Stimulated activated CD4-positive, alpha-beta T cell treated with anti-CD3 and anti-CD28 coated beads, TNF-alpha, amount 100 ng/mL, for 1 hour (primary cell): ENCODE measurements around the gene HIBCH.
"Not testable (repeated sequence)": the region's sequence is repeated elsewhere in the genome, so short reads cannot be mapped to it uniquely, and the experiment has no call there.

ENCODE experiments used
- DNase-seq, 3 donors: peaks; one replicate each; pipeline ENCODE4 v3.0.0-alpha.2; 2020; ENCODE audit warnings: low read depth in 3 of 3, low spot score in 1 of 3

The HIBCH gene

DNA sequence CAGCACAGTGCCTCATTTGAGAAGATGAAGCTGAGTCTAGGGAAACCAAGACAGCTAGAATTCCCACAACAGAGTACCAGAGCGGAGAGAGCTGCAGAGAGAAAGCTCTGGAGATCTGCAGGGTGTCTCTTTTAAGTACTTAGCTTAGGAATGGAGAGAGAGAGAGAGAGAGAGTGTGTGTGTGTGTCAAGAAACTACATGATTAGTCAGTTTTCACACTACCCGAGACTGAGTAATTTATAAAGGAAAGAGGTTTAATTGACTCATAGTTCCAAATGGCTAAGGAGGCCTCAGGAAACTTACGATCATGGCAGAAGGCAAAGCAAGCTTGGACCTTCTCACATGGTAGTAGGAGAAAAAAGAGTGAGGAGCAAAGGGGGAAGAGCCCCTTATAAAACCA lies 64.0 kb downstream of the HIBCH start:
- DNase-seq = no peak

DNA sequence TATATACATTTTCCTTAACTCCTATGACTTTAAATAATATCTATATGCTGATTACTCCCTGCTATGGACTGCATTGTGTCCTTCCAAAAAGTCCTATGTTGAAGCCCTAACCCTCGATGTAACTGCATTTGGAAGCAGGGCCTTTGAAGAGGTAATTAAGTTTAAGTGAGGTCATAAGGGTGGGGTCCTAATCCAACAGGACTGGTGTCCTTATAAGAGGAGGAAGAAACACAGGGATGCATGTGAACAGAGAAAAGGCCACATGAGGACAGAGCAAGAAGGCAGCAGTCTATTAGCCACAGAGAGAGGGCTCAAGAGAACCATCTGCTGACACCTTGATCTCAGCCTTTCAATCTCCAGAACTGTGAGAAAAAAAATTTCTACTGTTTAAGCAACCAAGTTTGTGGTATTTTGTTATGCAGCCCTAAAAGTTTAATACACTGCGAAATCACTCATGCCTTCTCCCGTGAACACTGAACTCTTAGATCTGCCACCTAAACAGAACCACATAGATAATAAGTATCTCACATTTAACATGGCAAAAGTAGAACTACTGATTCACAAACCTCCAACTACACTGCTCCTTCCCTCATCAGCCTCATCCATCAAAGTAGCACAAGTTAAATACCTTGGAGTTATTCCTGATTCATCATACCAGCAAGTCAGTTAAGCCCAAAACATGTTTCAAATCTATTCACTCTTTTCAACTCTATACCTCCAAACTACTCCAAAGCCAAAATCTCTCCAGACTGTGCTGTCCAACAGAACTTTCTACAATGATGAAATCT lies 65.4 kb downstream of the HIBCH start:
- no peak for DNase-seq

DNA sequence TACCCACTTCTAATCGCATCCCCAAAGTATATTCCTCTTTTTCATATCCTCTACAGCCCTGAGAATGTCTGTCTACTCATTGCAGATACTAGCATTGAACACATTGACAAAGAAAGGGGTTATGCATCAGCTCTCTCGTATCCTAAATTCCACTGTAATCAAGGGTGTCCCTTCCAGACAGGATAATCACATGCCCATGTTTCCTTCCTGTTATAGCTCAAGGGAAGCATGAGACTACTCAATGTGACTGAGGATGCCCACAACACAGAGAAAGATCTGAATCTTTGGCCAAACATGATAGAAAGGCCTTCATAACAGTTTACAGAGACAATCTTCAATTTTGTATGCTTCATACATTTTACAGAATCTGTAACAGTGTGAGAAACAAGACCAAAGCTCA lies 69.2 kb downstream of the HIBCH start:
- no peak for DNase-seq

DNA sequence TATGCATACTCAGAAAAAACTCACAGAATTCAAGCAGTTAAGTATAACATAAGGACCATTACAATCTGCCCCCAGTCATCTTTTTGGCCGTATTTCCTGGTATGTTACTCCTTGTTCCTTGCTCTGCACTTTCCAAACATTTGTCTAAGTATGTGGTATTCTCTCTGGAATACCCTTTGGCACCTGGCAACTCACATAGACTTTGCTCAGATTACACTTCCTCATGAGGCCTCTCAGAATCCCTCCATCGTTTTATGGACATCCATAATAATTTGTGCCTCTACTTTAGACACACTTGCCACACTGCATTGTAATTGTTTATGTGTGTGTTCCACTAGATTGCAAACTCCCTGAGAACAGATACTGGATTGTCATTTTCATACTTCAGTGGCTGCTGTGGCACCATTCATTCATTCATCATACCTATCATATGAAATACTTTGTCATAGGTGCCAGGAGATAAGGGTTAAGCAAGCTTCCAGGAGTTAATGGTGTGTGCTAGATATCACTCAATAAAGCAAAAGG lies 84.0 kb downstream of the HIBCH start:
- no peak for DNase-seq

DNA sequence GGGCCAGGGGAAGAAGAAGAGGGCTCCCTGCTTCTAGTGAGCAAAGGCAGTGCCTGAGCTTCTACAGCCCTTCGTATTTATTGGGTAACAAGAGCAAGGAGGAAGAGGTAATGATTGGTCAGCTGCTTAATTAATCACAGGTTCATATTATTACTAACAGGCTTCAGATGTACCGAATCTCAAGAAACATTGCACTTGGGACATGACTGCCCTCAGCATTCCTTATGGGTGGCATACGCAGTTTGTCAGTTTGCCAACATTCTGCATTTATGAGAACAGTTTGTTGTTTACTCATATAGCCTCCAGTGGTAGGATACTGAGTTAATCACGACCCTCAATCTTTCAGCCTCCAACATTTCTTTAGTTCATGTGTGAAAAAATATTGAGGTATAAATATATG lies 84.5 kb downstream of the HIBCH start:
- no peak for DNase-seq

DNA sequence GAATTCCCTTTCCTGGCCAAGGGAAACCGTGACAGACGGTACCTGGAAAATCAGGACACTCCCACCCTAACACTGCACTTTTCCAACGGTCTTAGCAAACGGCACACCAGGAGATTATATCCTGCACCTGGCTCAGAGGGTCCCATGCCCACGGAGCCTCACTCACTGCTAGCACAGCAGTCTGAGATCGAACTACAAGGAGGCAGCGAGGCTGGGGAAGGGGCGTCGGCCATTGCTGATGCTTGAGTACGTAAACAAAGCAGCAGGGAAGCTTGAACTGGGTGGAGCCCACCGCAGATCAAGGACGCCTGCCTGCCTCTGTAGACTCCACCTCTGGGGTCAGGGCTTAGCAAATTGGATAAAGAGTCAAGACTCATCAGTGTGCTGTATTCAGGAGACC lies 95.6 kb downstream of the HIBCH start:
- not testable (repeated sequence) for DNase-seq

DNA sequence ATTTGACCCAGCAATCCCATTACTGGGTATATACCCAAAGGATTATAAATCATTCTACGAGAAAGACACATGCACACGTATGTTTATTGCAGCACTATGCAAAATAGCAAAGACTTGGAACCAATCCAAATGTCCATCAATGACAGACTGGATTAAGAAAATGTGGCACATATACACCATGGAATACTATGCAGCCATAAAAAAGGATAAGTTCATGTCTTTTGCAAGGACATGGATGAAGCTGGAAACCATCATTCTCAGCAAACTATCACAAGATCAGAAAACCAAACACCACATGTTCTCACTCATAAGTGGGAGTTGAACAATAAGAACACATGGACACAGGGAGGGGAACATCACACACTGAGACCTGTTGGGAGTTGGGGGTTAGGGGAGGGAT lies 96.9 kb downstream of the HIBCH start:
- not testable (repeated sequence) for DNase-seq

DNA sequence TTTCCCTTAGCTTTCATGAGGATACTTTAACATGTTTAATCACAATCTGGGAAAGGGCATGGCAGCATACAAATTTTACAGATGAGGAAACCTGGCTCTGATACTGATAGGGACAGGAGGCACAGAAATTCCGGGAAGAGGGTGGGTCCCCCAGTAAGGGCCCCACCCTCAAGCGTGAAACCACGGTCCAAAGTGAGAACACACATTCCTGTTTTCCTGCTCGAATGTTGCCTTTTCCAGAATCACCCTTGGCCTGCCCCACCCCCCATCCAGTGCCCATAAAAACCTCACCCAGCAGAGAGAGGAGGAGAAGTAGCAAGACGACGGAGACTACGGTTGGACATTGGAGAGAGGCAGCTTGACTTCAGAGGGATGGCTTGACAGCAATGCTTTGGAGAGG lies 98.2 kb downstream of the HIBCH start:
- DNase-seq = no peak

DNA sequence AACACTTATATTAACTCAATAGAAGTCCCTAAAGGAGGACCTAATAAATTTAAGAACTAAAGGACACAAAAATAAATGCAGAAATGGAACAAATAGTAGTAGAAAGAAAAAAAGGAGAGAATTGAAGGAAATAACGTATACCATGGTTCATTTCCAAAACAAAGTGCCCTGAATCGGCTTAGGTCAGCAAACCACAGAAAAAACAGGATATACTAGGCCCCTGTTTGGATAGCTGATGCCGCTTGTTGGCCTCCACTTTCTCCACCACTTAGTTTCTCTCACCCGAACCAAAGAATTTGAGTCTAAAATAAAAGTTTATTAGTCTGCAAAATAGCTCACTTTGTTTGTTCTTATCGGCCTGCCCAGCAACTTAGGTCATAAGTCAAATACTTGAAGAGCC lies 100.4 kb downstream of the HIBCH start:
- DNase-seq = no peak

DNA sequence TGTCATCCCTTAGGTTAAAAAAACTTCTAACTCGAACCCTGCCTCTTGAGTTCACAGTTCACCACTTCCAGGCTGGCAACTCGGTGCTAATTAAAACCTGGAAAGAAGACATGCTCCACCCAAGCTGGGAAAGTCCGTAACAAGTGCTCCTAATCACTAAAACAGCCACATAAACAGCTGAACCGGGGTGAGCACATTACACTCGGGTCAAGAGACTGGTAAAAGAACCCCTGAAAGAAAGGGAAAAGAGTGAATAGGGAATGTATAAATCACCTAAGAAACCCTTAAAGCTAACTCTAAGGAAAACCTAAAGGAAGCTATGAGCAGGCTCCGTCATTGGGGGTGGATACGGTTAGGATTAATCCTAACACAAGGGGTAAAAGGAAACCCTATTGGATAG lies 102.0 kb downstream of the HIBCH start:
- no peak for DNase-seq

DNA sequence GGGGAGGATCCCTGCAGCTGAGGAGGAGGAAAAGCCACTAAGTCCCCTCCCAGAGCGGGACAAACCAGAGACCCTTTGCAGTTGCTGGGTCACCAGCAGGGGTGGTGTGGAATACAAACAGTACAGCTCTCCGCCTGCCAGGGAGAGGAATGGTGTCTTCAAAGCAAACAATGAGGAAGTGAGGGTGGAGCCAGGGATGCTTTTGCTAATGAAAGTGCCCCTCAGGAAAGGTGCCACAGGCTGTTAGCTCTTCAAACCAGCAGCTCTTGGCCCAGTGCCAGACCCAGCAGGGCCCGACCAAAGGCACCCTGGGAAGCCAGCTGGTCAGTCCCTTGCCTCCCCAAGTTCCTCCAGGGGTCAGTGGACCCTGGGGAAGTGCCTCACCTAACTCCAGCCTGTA lies 102.8 kb downstream of the HIBCH start:
- no peak for DNase-seq

DNA sequence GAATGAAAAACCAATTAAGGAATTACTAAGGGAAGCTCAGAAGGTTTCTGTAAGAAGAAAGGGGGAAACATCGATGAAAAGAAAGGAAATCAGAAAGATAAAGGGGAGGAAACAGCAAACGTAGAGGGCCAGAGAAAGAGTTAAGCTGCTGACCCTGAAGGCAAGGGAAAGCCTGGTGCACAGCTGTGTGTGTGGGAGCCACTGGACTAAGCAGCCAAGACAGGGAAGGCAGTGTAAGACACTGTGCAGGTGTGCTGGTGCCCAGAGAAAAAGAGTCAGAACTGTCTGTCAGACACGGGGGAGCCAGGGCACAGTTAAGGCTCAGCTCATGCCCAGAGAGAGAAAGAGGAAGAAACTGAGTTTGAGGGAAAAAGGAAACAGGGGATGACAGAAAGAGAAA lies 104.0 kb downstream of the HIBCH start:
- DNase-seq = no peak

DNA sequence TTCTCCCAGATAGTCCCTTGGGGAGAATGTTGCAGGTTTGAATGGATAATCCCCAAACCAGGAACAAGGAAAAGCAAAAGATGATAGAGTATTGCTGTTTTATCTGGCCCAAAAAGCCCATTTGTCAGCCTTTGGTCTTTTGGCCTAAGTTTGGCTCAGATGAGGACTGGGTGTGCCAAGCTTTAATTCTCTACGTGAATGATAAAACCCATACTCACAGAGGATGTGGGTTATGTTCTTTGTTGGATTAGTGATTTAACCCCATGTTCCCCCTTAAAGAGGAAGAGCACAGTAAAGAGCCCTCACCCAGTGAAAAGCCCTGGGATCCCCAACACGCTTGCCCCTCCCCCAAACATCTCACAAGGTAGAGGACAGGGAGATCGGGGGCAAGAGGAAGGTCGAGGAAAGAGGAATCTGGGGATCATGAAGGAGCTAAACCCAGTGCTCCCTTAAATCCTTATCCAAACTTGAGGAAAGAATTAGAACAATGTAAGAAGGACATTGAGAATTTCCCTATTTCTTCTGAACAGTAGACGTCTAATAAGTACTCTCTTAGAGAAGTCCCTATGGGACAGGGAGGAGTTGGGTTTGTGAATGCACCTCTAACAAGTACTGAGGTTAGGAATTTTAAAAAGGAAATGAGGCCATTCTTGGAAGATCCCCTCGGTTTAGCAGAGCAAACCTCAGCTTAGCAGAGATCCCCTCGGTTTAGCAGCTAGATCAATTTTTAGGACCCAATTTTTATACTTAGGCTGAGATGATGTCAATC lies 105.0 kb downstream of the HIBCH start:
- no peak for DNase-seq

DNA sequence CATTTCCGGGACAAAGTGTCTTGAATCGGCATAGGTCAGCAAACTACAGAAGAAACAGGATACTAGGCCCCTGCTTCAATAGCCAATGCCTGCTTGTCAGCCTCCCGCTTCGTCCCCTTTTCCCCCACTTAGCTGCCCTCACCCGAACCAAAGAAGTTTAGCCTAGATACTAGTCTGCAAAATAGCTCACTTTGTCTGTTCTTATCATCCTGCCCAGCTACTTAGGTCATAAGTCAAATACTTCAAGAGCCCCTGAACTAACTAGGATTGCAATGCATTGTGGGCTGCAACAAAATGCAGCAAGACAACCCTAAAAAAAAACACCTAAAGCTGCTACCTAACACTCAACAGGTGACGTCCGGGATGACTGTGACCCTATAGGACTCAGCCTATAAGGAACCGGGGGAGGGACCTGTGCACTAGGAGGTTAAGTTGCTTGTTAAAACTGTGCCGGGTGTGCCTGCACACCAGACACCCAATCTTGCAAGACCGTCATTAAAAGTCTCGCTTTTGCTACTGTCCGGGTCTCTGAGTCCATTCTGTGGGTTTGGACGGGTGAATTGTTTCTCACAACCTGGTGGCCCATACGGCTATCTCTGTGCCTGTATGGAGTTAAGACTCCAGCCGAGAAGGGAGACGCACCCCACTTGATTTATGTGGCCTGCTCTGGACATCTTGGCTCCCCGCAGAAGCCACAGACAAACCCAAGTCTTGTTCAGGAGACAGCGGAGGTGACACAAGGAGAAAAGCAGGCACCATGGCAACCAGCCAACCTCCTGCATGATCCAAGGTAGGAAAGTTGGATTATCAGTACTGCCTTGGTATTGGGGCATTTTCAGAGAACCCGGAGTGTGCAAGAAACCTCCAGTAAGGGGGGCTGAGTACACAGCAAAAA lies 105.9 kb downstream of the HIBCH start:
- no peak for DNase-seq

DNA sequence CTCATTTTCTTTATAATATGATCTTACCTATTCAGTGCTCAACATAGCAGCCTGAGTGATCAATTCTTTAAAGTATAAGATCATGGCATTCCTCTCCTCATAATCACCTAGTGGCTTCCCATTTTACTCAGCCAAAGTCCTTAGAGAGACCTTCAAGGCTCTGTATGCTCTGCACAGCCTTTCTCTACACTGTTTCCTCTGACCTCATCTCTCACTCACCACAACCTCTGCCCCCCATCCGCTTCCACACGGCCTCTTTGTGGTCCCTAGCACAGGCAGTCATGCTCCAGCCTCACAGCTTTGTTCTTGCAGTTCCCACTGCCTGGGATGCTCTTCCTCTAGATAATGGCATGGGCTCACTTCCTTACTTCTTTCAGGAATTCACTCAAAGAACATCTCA lies 109.2 kb downstream of the HIBCH start:
- DNase-seq = no peak

DNA sequence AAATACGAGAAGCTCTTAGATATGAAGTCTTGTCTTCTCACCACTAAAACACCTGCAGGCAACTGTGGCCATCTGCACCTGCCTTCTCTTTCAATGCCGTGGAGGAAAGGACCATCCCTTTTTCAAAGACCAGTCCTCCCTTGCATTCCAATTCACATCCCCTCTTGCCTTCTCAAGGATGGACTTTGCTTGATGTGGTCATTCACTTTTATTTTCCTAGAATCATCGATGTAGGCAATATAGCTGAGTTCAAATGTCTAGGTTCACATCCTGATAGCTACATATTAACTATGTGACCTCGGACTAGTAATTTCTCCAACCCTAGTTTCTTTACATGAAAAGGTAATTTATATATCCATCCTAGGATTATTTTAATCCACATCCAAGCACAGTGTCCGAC lies 110.1 kb downstream of the HIBCH start:
- no peak for DNase-seq

DNA sequence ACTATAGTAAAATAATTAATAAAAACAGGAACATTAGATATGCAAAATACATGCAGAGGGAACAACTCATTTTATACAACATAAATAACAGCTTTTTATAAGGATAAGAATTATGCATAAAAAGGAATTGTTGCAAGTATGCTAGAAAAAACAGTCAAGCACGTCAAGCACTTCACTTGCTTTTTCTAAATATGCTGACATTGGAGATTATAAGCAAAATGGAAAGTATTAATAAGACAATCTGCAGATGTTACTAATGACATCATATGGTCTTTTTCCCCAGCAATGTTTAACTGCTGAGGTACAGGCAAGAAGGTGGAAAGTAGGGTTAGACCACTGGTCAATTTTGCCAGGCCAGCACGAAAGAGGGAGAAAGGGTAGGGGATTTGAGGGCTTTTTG lies 111.7 kb downstream of the HIBCH start:
- no peak for DNase-seq

DNA sequence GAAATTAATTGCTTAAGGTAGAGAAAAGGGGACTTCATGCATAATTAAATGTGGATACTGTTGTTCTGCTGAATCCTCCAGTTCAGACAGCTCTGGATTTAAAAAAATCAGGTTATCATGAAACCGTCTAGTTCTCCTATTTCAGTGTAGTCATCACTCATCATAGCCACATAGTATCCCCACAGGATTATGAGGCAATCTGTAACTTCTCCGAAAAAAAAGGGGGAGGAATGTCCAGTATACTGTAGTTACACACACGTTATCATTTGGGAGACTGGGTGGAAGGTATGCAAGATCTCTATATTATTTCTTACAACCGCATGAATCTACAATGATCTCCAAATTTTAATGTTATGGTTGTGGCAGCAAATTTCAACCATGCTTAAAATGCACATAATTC lies 114.0 kb downstream of the HIBCH start:
- no peak for DNase-seq

DNA sequence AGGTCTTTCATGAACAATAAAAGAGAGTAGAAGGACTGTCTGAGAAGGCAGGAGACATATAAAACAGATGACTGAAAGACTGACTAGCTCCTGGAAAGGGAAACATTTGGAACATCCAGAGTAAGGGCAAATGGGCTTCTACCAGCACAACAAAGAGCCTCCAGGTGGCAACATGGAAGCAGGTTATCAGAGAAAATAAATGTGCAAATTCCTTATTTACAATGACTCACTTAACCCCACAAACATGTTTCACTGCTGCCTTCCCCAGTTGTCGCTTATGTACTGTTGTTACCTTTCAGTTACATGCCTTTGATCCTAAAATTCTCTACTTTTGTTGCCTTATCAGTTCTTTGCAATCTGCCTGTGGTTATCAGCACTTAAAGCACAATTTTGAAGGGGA lies 117.0 kb downstream of the HIBCH start:
- DNase-seq = no peak

DNA sequence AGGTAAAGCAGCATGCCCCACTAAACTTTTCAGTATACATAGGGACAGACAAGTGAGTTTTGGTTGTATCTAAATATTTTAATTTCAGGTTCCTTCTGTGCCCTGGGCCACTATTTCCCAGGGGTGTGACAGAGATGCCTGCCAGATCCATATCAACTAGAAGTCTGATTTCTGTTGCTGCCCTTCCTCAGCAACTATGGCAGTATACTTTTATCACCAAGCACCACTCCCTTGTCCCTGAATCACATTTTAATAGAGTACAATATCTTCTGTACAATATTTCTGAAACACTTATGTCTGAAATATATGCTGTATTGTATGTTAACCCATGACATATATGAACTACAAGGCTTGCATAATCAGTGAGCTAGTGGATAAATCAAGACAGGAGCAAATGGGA lies 117.6 kb downstream of the HIBCH start:
- DNase-seq = no peak

DNA sequence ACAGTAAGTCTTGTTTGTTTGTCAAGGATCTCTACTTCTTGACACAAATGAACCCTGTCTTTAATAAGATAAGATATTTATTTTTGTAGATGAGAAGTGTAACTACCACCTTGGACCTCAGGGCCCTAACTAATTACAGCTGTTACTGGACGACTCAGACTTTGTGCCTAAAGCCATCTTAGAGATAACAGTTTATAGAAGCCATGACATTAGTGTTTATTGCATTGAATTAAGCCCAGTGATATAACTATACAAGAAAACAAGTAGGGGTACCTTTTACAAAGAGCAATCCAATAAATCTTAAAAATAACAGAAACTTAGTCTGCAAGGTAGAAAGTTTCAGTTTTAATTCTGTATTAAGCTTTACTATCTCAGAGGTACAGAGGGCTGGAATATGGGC lies 119.0 kb downstream of the HIBCH start:
- DNase-seq = no peak

DNA sequence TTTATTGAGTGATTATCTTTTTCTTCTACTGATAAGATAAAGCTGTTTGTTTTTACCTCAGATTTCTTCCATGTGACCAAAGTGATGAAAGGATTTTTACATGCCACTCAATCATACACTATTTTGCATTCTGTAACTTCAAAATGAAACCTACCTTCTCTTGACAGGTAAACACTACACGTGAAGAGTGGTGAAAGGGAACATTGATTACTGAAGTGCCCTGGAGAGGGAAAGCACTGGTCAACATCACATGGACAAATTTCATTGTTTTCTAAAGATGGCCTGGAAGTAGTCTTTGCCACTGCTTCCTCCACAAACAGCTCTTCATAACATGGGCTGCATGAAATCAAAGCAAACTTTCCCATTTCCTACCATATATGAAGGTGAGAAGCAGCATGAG lies 120.1 kb downstream of the HIBCH start:
- no peak for DNase-seq
